ENCODE results near the gene C4orf33. TPM values are rescaled to one million over a fixed set of nuclear protein-coding genes. Genes with fewer than 3 reads are reported as not detected.
"Not testable (repeated sequence)": the region's sequence is repeated elsewhere in the genome, so short reads cannot be mapped to it uniquely, and the experiment has no call there.

C4orf33 gene
- total RNA-seq: 1 to 10 TPM; 3.7 to 8.5 (median 7.0) TPM

GRCh38 chr4:129095811-129096454 lies at the start of gene C4orf33:
Gene C4orf33 (plus strand): TSS chr4:129096152. CDS start chr4:129102611, 6,459 bp downstream.
- intact Hi-C loops (cut with DNase I; ENCODE audit: low total_unique reads): no loop called here
- TF ChIP-seq POLR2A (IDR thresholded peaks at IDR 0.05) (no peak), CTCF (IDR thresholded peaks at IDR 0.05) (no peak)
- H3K4me3 ChIP-seq (ENCODE audit: low read depth, poor library complexity, severe bottlenecking): peak within 1 kb of the TSS; percentile 38
- 3 to 5% methylated on average over 14 of the region's 14 CpGs for WGBS, 2 donors
- DNase-seq (ENCODE audit: low spot score in 2 of 2): peak; percentile 71 to 93

DNA sequence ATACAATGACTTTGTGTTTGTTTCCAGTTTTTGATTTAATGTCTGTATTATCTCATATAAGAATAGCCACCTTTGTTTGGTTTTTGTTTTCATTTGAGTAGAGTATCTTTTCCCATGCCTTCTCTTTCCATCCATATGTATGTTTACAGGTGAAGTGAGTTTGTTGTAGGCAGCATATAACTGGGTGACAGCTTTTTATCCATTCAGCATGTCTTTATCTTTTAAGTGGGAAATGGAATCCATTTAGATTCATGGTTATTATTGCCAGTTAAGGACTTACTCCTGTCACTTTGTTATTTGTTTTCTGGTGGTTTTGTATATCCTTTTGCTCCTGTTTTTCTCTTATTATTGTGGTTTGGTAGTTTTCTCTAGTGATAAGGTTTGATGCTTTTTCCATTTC lies 36.9 kb upstream of the C4orf33 start:
- no peak overlapping the region for H3K4me3 ChIP-seq (ENCODE audit: low read depth, poor library complexity, severe bottlenecking)
- intact Hi-C loops (cut with DNase I; ENCODE audit: low total_unique reads): no loop called here
- DNase-seq (ENCODE audit: low spot score in 2 of 2): no peak
- TF ChIP-seq CTCF (IDR thresholded peaks at IDR 0.05): no peak
- TF ChIP-seq POLR2A (IDR thresholded peaks at IDR 0.05): no peak

DNA sequence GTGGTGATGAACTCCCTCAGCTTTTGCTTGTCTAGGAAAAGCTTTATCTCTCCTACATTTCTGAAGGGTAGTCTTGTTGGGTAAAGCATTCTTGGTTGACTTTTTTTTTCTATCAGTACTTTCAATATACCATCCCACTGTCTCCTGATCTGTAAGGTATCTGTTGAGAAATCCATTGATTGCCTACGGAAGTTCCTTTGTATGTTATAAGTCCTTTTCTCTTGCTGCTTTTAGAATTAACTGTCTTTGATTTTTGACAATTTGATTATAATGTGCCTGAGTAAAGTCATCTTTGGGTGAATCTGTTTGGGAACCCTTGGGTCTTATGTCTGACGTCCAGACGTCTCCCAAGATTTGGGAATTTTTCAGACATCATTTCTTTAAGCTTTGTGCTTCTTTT lies 33.4 kb upstream of the C4orf33 start:
- no peak for DNase-seq (ENCODE audit: low spot score in 2 of 2)
- no peak overlapping the region for H3K4me3 ChIP-seq (ENCODE audit: low read depth, poor library complexity, severe bottlenecking)
- no peak for TF ChIP-seq POLR2A (IDR thresholded peaks at IDR 0.05)
- no peak for TF ChIP-seq CTCF (IDR thresholded peaks at IDR 0.05)
- 94 to 99% methylated on average over 3 of the region's 3 CpGs for WGBS, 2 donors
- intact Hi-C loops (cut with DNase I; ENCODE audit: low total_unique reads): no loop called here

DNA sequence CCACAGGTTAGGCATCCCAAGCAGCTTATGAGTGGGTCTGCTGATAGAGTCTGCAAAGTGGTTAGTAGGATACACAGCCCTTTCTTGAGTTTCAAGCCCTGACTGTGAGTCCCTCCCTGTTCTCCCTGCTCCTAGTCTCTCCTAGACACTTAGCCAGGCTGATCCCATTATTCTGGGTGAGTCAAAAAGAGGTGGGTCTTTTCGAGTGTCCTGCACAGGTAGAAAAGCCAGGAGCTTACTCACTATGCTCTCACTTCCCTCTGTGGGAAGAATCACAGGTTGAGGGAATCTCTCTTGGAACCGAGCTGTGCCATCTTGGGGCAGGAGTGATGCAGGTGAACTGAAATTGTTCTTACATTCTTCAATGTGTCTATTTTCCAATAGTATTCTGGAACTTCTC lies 32.3 kb upstream of the C4orf33 start:
- TF ChIP-seq CTCF (IDR thresholded peaks at IDR 0.05) (no peak), POLR2A (IDR thresholded peaks at IDR 0.05) (no peak)
- intact Hi-C loops (cut with DNase I; ENCODE audit: low total_unique reads): no loop called here
- WGBS, 2 donors: 97 to 100% methylated on average over 2 of the region's 2 CpGs

DNA sequence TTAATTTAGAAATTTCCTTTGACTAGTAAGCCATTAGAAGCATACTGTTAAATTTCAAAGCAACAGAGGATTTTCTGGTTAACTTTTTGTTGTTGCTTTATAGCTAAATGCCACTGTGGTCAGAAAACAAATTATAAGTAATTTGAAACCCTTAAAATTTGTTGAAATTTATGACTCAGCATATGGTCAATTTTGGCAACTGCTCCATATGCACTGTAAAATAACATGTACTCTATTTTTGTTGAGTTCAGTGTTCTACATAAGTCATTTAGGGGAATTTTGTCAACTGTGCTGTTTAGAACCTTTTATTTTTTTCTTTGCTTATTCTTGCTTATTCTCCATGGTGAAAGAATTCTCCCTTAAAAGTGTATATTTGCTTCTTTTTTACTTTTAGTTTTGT lies 31.2 kb upstream of the C4orf33 start:
- no peak overlapping the region for H3K4me3 ChIP-seq (ENCODE audit: low read depth, poor library complexity, severe bottlenecking)
- DNase-seq (ENCODE audit: low spot score in 2 of 2): no peak
- TF ChIP-seq POLR2A (IDR thresholded peaks at IDR 0.05): no peak
- no peak for TF ChIP-seq CTCF (IDR thresholded peaks at IDR 0.05)
- intact Hi-C loops (cut with DNase I; ENCODE audit: low total_unique reads): no loop called here

More for the DNA sequence above, 32.3 kb upstream of the C4orf33 start:
- no peak for DNase-seq (ENCODE audit: low spot score in 2 of 2)
- H3K4me3 ChIP-seq (ENCODE audit: low read depth, poor library complexity, severe bottlenecking): no peak overlapping the region

DNA sequence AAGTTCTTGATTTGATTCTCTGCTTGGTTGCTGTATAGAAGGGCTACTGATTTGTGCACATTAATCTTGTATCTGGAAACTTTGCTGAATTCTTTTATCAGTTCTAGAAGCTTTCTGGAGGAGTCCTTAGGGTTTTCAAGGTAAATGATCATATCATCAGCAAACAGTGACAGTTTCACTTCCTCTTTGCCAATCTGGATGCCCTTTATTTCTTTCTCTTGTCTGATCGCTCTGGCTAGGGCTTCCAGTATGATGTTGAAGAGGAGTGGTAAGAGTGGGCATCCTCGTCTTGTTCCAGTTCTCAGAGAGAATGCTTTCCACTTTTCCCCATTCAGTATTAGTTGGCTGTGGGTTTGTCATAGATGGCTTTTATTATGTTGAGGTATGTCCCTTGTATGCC lies 26.4 kb upstream of the C4orf33 start:
- WGBS, 2 donors: 100% methylated on average over 2 of the region's 2 CpGs
- intact Hi-C loops (cut with DNase I; ENCODE audit: low total_unique reads); DNase-seq (ENCODE audit: low spot score in 2 of 2); H3K4me3 ChIP-seq (ENCODE audit: low read depth, poor library complexity, severe bottlenecking): not testable (repeated sequence)

Measured in lower leg skin (tissue), 4 donors.